Measurements from ENCODE around the gene ABTB1. TPM values are rescaled to one million over a fixed set of nuclear protein-coding genes. Genes with fewer than 3 reads are reported as not detected.

The ABTB1 gene
- total RNA-seq, 6 donors from 2014 or later = 28.0 to 262 (median 65.8) TPM

GRCh38 chr3:127628788-127629466 lies 43.8 kb upstream of the ABTB1 start, which contains the start of gene PODXL2:
TSS of gene PODXL2 (plus strand) at chr3:127629185. CDS start at chr3:127629220, 35 bp downstream.
- H3K27ac ChIP-seq = peak within 1 kb of the TSS in 1 of 4 donors; percentile 16
- peaks cover 0 to 11% (median 5%) of the 10 kb centered on the region in 4 donors for H3K27me3 ChIP-seq
- TF ChIP-seq POLR2A (IDR thresholded peaks at IDR 0.05) (no peak), POLR2AphosphoS5 (IDR thresholded peaks at IDR 0.05) (no peak), EP300 (IDR thresholded peaks at IDR 0.05) (no peak), CTCF (IDR thresholded peaks at IDR 0.05) (no peak)
- peak; percentile 8 to 82 for ATAC-seq (ENCODE audit: low FRiP score in 2 of 2)
- H3K4me3 ChIP-seq = peak within 1 kb of the TSS in 3 of 4 donors; percentile 47 to 60 (median 56)
- DNase-seq = peak; percentile 36 to 93
- H3K36me3 ChIP-seq = no peaks in the 10 kb centered on the region
- no peaks in the 10 kb centered on the region for H3K9me3 ChIP-seq
- peaks cover 12 to 16% (median 12%) of the 10 kb centered on the region in 4 donors for H3K4me1 ChIP-seq
- WGBS, 2 donors = 6 to 23% methylated on average over 18 to 38 of the region's 105 CpGs

- 17 to 35% methylated on average over 31 to 65 of the region's 65 CpGs for WGBS, 2 donors
- peaks cover 0 to 11% (median 5%) of the 10 kb centered on the region in 4 donors for H3K27me3 ChIP-seq
- H3K27ac ChIP-seq = peak overlapping the region in 1 of 4 donors; percentile 16
- TF ChIP-seq POLR2AphosphoS5 (IDR thresholded peaks at IDR 0.05) (no peak), EP300 (IDR thresholded peaks at IDR 0.05) (no peak), CTCF (IDR thresholded peaks at IDR 0.05) (no peak), POLR2A (IDR thresholded peaks at IDR 0.05) (no peak)
- ATAC-seq (ENCODE audit: low FRiP score in 2 of 2) = peak; percentile 39 to 44
- no peaks in the 10 kb centered on the region for H3K36me3 ChIP-seq
- peak overlapping the region in 3 of 4 donors; percentile 47 to 60 (median 56) for H3K4me3 ChIP-seq
- DNase-seq = peak in 1 of 2 donors; percentile 83
- H3K4me1 ChIP-seq = peaks cover 12 to 16% (median 12%) of the 10 kb centered on the region in 4 donors
- H3K9me3 ChIP-seq = no peaks in the 10 kb centered on the region
These were observed 43.0 kb upstream of the ABTB1 start for GRCh38 chr3:127629467-127630403.

- no peak overlapping the region for H3K4me3 ChIP-seq
- no peak for TF ChIP-seq CTCF (IDR thresholded peaks at IDR 0.05)
- TF ChIP-seq POLR2AphosphoS5 (IDR thresholded peaks at IDR 0.05) = no peak
- no peak for TF ChIP-seq POLR2A (IDR thresholded peaks at IDR 0.05)
- TF ChIP-seq EP300 (IDR thresholded peaks at IDR 0.05) = no peak
- H3K9me3 ChIP-seq = no peaks in the 10 kb centered on the region
- peaks cover 0 to 11% (median 5%) of the 10 kb centered on the region in 4 donors for H3K27me3 ChIP-seq
- no peak for ATAC-seq (ENCODE audit: low FRiP score in 2 of 2)
- H3K4me1 ChIP-seq = peaks cover 12 to 16% (median 12%) of the 10 kb centered on the region in 4 donors
- WGBS, 2 donors = 80 to 92% methylated on average over 12 of the region's 12 CpGs
- H3K27ac ChIP-seq = no peak overlapping the region
- DNase-seq = no peak
- H3K36me3 ChIP-seq = no peaks in the 10 kb centered on the region
These were observed 41.7 kb upstream of the ABTB1 start for GRCh38 chr3:127630811-127631714.

- DNase-seq (no peak), ATAC-seq (ENCODE audit: low FRiP score in 2 of 2) (no peak)
- no peaks in the 10 kb centered on the region for H3K9me3 ChIP-seq
- H3K36me3 ChIP-seq = no peaks in the 10 kb centered on the region
- peaks cover 0 to 11% (median 5%) of the 10 kb centered on the region in 4 donors for H3K27me3 ChIP-seq
- TF ChIP-seq CTCF (IDR thresholded peaks at IDR 0.05) = no peak
- TF ChIP-seq POLR2A (IDR thresholded peaks at IDR 0.05) = no peak
- no peak for TF ChIP-seq EP300 (IDR thresholded peaks at IDR 0.05)
- no peak overlapping the region for H3K27ac ChIP-seq
- peaks cover 12 to 16% (median 12%) of the 10 kb centered on the region in 4 donors for H3K4me1 ChIP-seq
- 46 to 66% methylated on average over 8 of the region's 8 CpGs for WGBS, 2 donors
- no peak overlapping the region for H3K4me3 ChIP-seq
These were observed 40.5 kb upstream of the ABTB1 start for GRCh38 chr3:127632035-127632820.
